GM23338 (cell line): ENCODE measurements around the gene NRL. TPM values are rescaled to one million over a fixed set of nuclear protein-coding genes. Genes with fewer than 3 reads are reported as not detected.
"Not testable (repeated sequence)": the region's sequence is repeated elsewhere in the genome, so short reads cannot be mapped to it uniquely, and the experiment has no call there.

Source experiments
- ATAC-seq: fragments of 200-7000 bp; cut with Tn5 transposase; 3 replicates; pipeline ENCODE4 v1.9.1; 2020
- DNase-seq: peaks from one replicate; pipeline ENCODE4 v3.0.0-alpha.2; 2015; ENCODE audit warnings: low spot score
- H2AFZ ChIP-seq: fragments of 200-600 bp; sonication (generic); 2 replicates; pipeline ENCODE4 v1.8.0; 2016; ENCODE audit warnings: antibody characterized with exemption, mild to moderate bottlenecking, moderate library complexity
- H3F3A ChIP-seq: fragments of 200-600 bp; sonication (generic); replicated peaks from 2 replicates; pipeline ENCODE4 v1.8.0; 2017; ENCODE audit warnings: antibody characterized with exemption, mixed run types, low read depth
- H3K27ac ChIP-seq: fragments of 200-600 bp; sonication (generic); 2 replicates; pipeline ENCODE4 v1.6.1; 2016; ENCODE audit warnings: low read depth
- H3K27me3 ChIP-seq: fragments of 200-600 bp; sonication (generic); 2 replicates; pipeline ENCODE4 v1.8.0; 2016; ENCODE audit warnings: mild to moderate bottlenecking, mixed run types, moderate library complexity; ENCODE audit not compliant: insufficient read depth
- H3K36me3 ChIP-seq: fragments of 200-600 bp; sonication (generic); 2 replicates; pipeline ENCODE4 v1.8.0; 2016; ENCODE audit warnings: mild to moderate bottlenecking; ENCODE audit not compliant: insufficient read depth
- H3K4me1 ChIP-seq: fragments of 200-600 bp; sonication (generic); 2 replicates; pipeline ENCODE4 v1.8.0; 2016; ENCODE audit warnings: mild to moderate bottlenecking, moderate library complexity; ENCODE audit not compliant: insufficient read depth
- H3K4me2 ChIP-seq: fragments of 200-600 bp; sonication (generic); 2 replicates; pipeline ENCODE4 v1.7.1; 2017; ENCODE audit warnings: mixed run types
- H3K4me3 ChIP-seq: fragments of 200-600 bp; sonication (generic); 2 replicates; pipeline ENCODE4 v1.6.1; 2016; ENCODE audit warnings: mixed run types
- H3K79me2 ChIP-seq: fragments of 200-600 bp; sonication (generic); replicated peaks from 2 replicates; pipeline ENCODE4 v1.8.0; 2017; ENCODE audit warnings: mild to moderate bottlenecking; ENCODE audit not compliant: insufficient read depth
- H3K9me2 ChIP-seq: fragments of 200-600 bp; sonication (generic); 2 replicates; pipeline ENCODE4 v1.8.0; 2017; ENCODE audit not compliant: insufficient read depth
- H4K20me1 ChIP-seq: fragments of 200-600 bp; sonication (generic); replicated peaks from 2 replicates; pipeline ENCODE4 v1.8.0; 2017; ENCODE audit warnings: mild to moderate bottlenecking; ENCODE audit not compliant: insufficient read depth
- H3K27ac Mint-ChIP-seq: 2 replicates; pipeline ENCODE4 v1.8.0; 2020; ENCODE audit warnings: inconsistent platforms, mild to moderate bottlenecking, moderate library complexity, mixed read lengths
- H3K27me3 Mint-ChIP-seq: 3 replicates; pipeline ENCODE4 v1.8.0; 2022; ENCODE audit warnings: low read depth, mild to moderate bottlenecking, moderate library complexity, mixed read lengths, inconsistent platforms; ENCODE audit not compliant: insufficient read depth, poor library complexity
- H3K36me3 Mint-ChIP-seq: 3 replicates; pipeline ENCODE4 v1.8.0; 2021; ENCODE audit warnings: low read depth, mild to moderate bottlenecking, inconsistent platforms, moderate library complexity, mixed read lengths
- H3K4me1 Mint-ChIP-seq: 3 replicates; pipeline ENCODE4 v1.8.0; 2020; ENCODE audit warnings: mild to moderate bottlenecking, inconsistent platforms, mixed read lengths
- H3K4me3 Mint-ChIP-seq: 3 replicates; pipeline ENCODE4 v1.8.0; 2021; ENCODE audit warnings: moderate library complexity, mild to moderate bottlenecking, inconsistent platforms, mixed read lengths
- H3K9me3 Mint-ChIP-seq: 3 replicates; pipeline ENCODE4 v1.8.0; 2020; ENCODE audit warnings: moderate library complexity, mild to moderate bottlenecking, inconsistent platforms, mixed read lengths
- CREB1 ChIP-seq: fragments of 250-450 bp; sonication (Bioruptor Pico); IDR thresholded peaks from 2 replicates; pipeline ENCODE4 v1.5.0; 2020; ENCODE audit warnings: low read depth, mild to moderate bottlenecking, moderate library complexity
- EZH2 ChIP-seq: fragments of 200-600 bp; sonication (generic); IDR thresholded peaks from one replicate; pipeline ENCODE4 v1.8.0; 2017; ENCODE audit warnings: antibody characterized with exemption, mild to moderate bottlenecking, low read depth; ENCODE audit not compliant: unreplicated experiment
- EZH2phosphoT487 ChIP-seq: fragments of 200-600 bp; sonication (generic); IDR thresholded peaks from one replicate; pipeline ENCODE4 v1.8.1; 2018; ENCODE audit warnings: antibody characterized with exemption; ENCODE audit not compliant: unreplicated experiment
- JUNB ChIP-seq: IDR thresholded peaks from one replicate; pipeline ENCODE4 v1.6.1; 2016; ENCODE audit warnings: antibody characterized with exemption; ENCODE audit not compliant: unreplicated experiment
- POLR2AphosphoS5 ChIP-seq: IDR thresholded peaks from 2 replicates; pipeline ENCODE4 v1.6.1; 2016; ENCODE audit warnings: antibody characterized with exemption, low read depth
- REST ChIP-seq: IDR thresholded peaks from one replicate; pipeline ENCODE4 v1.6.1; 2018; ENCODE audit warnings: antibody characterized with exemption; ENCODE audit not compliant: unreplicated experiment
- STAT1 ChIP-seq: IDR thresholded peaks from one replicate; pipeline ENCODE4 v1.6.1; 2016; ENCODE audit warnings: antibody characterized with exemption; ENCODE audit not compliant: unreplicated experiment
- ZNF114 ChIP-seq: fragments of 250-450 bp; sonication (Bioruptor Pico); IDR thresholded peaks from 2 replicates; pipeline ENCODE4 v1.5.0; 2020; ENCODE audit warnings: mild to moderate bottlenecking, moderate library complexity
- ZNF331 ChIP-seq: fragments of 250-450 bp; sonication (Bioruptor Pico); IDR thresholded peaks from 2 replicates; pipeline ENCODE4 v1.5.0; 2020; ENCODE audit warnings: low read depth, mild to moderate bottlenecking, moderate library complexity
- polyA plus RNA-seq: library from polyadenylated mRNA; unstranded; fragments of >200 nt; fragmentation: Nextera tagmentation; extraction: Ambion mirVana; gene quantifications from 2 replicates; pipeline ENCODE4 v1.2.1, GENCODE V29; 2016
- total RNA-seq: library from RNA; depleted of rRNA; stranded (reverse); fragments of >200 nt; shearing (Covaris generic); gene quantifications from 2 replicates; pipeline ENCODE4 v1.2.3, GENCODE V29; 2014
- TF ChIP-seq, protein P1 (sequence below), 2 experiments: fragments of 200-600 bp in 1 of 2; sonication (generic) in 1 of 2; conservative IDR thresholded peaks; 2 replicates each; pipeline versions ENCODE4 v1.5.1 to v1.6.1; 2016 to 2017; ENCODE audit warnings: antibody characterized with exemption in 2 of 2, low read depth in 2 of 2, mild to moderate bottlenecking in 2 of 2, moderate library complexity in 1 of 2

NRL gene
- total and polyA plus RNA-seq, 2 experiments from 2014 or later, result 1.8 to 2.2 TPM

DNA sequence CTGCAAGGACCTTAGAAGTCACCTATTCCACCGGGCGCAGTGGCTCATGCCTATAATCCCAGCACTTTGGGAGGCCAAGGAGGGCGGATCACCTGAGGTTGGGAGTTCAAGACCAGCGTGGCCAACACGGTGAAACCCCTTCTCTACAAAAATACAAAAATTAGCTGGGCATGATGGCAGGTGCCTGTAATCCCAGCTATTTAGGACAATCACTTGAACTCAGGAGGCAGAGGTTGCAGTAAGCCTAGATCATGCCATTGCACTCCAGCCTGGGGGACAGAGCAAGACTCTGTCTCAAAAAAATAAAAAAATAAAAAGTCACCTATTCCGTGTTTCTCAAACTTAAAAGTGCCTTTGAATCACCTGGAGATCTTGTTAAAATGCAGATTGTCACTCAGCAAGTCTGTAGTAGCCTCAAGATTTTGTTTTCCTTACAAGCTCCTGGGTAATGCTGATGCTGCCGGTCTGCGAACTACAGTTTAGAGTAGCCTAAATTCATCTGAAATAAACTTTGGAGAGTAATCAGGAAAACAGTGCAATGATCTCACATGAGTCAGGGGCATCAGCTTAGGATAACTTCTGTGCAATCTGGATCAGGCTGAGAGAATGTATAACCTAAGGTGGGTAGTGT, 9.0 kb downstream of the NRL start:
- H3K27ac Mint-ChIP-seq, result peak overlapping the region; percentile 21; the same call in 1 of the 2 replicates
- H3K36me3 Mint-ChIP-seq, result peaks cover 46% of the 10 kb centered on the region
- not testable (repeated sequence) for H3F3A ChIP-seq

GRCh38 chr14:24103451-24103850, 11.3 kb downstream of the NRL start:
- H3K4me3 ChIP-seq, result no peak overlapping the region
- no peak overlapping the region for H3K4me3 Mint-ChIP-seq
- H3K27me3 Mint-ChIP-seq, result peaks cover 5% of the 10 kb centered on the region
- ATAC-seq, result no peak
- no peak for DNase-seq
- no peak overlapping the region for H3K27ac Mint-ChIP-seq
- peaks cover 67% of the 10 kb centered on the region for H3K36me3 Mint-ChIP-seq
- no peak overlapping the region for H3K27ac ChIP-seq
- no peaks in the 10 kb centered on the region for H3K27me3 ChIP-seq
- H3K4me1 ChIP-seq, result no peaks in the 10 kb centered on the region
- no peak overlapping the region for H3K4me2 ChIP-seq
- no peaks in the 10 kb centered on the region for H3K79me2 ChIP-seq
- peaks cover 3% of the 10 kb centered on the region; the same call in 1 of the 3 replicates for H3K4me1 Mint-ChIP-seq
- TF ChIP-seq STAT1 (no peak), EZH2 (no peak), JUNB (no peak), ZNF331 (CRISPR knock-in tag) (no peak), REST (no peak), ZNF114 (no peak), EZH2phosphoT487 (no peak), POLR2AphosphoS5 (no peak), CREB1 (CRISPR knock-in tag) (no peak)
- TF ChIP-seq, protein P1, sequence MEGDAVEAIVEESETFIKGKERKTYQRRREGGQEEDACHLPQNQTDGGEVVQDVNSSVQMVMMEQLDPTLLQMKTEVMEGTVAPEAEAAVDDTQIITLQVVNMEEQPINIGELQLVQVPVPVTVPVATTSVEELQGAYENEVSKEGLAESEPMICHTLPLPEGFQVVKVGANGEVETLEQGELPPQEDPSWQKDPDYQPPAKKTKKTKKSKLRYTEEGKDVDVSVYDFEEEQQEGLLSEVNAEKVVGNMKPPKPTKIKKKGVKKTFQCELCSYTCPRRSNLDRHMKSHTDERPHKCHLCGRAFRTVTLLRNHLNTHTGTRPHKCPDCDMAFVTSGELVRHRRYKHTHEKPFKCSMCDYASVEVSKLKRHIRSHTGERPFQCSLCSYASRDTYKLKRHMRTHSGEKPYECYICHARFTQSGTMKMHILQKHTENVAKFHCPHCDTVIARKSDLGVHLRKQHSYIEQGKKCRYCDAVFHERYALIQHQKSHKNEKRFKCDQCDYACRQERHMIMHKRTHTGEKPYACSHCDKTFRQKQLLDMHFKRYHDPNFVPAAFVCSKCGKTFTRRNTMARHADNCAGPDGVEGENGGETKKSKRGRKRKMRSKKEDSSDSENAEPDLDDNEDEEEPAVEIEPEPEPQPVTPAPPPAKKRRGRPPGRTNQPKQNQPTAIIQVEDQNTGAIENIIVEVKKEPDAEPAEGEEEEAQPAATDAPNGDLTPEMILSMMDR (conservative IDR thresholded peaks at IDR 0.05; ENCODE audit: low read depth in 2 of 2), result no peak
- H3K36me3 ChIP-seq, result peaks cover 31% of the 10 kb centered on the region
- peaks cover 14% of the 10 kb centered on the region for H3K9me3 Mint-ChIP-seq
- H3F3A ChIP-seq, result peaks cover 5% of the 10 kb centered on the region; the same call in 1 of the 2 replicates
- no peak overlapping the region for H2AFZ ChIP-seq
- H4K20me1 ChIP-seq, result no peaks in the 10 kb centered on the region
- H3K9me2 ChIP-seq, result no peaks in the 10 kb centered on the region

More for the DNA sequence above, 9.0 kb downstream of the NRL start:
- H3K4me1 Mint-ChIP-seq, ATAC-seq, H4K20me1 ChIP-seq, H3K4me2 ChIP-seq, H3K4me3 Mint-ChIP-seq, H3K79me2 ChIP-seq, H3K27ac ChIP-seq, H3K27me3 ChIP-seq, H3K27me3 Mint-ChIP-seq, H2AFZ ChIP-seq, H3K9me2 ChIP-seq, H3K4me3 ChIP-seq, H3K4me1 ChIP-seq, DNase-seq: not testable (repeated sequence)
- H3K36me3 ChIP-seq, result peaks cover 24% of the 10 kb centered on the region; the same call in 1 of the 2 replicates
- peaks cover 14% of the 10 kb centered on the region for H3K9me3 Mint-ChIP-seq
